ENCODE results near the gene RBM3.

DNA sequence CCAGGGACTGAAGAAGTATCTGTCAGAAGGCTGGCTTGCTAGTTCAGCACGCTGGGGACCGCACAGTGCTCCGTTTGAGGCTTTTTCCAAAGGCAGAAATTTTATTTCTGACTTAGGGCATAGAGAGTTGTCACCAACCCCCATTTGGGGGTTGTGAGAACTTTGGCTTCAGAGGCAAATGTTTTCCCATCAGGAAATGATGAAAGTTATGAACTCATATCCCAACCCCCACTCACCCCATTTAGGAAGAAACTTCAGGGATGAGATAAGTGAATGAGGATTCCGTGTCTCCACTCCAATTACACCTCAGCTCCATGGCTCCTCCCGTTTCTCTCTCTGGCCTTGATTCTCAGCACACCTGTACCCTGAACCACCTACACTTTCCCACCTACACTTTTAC lies 18.7 kb downstream of the RBM3 start:
- no peak for TF ChIP-seq CTCF (IDR thresholded peaks at IDR 0.05; ENCODE audit: insufficient read depth, low read length)
- no peak for TF ChIP-seq GABPA (IDR thresholded peaks at IDR 0.05; ENCODE audit: low read depth)
